IMR-90 (cell line): ENCODE results near the gene DTX1. TPM values are rescaled to one million over a fixed set of nuclear protein-coding genes. Genes with fewer than 3 reads are reported as not detected.

Source experiments
- ATAC-seq: fragments of 200-7000 bp; cut with Tn5 transposase; 2 replicates; pipeline ENCODE4 v1.9.1; 2020; ENCODE audit warnings: low read depth, mild to moderate bottlenecking, moderate library complexity
- BruUV-seq: library from RNA; stranded (reverse); fragments of 400-500 nt; replicated peaks from 2 replicates; lab custom pipeline; 2021; lab: Mats Ljungman, UMichigan
- CTCF ChIA-PET: fragments of 300-600 bp; formaldehyde crosslinking; extraction: SDS; loops from one replicate; lab custom pipeline; 2021; ENCODE audit warnings: antibody characterized with exemption; lab: Yijun Ruan, JAX
- POLR2A ChIA-PET: fragments of 300-600 bp; sonication (Branson Sonifier 250); formaldehyde crosslinking; loops from one replicate; lab custom pipeline; 2022; ENCODE audit warnings: antibody characterized with exemption; ENCODE audit not compliant: unreplicated experiment; lab: Charles Lee
- DNase-seq: peaks from one replicate; pipeline ENCODE4 v3.0.0; 2013
- H2AFZ ChIP-seq: replicated peaks from 2 replicates; pipeline ENCODE3; 2013; ENCODE audit warnings: low read length, mild to moderate bottlenecking; ENCODE audit not compliant: poor library complexity
- H2AK5ac ChIP-seq: 2 replicates; pipeline ENCODE4 v1.6.1; 2013; ENCODE audit warnings: low read depth, low read length, inconsistent platforms
- H2AK9ac ChIP-seq: replicated peaks from 2 replicates; pipeline ENCODE3; 2013; ENCODE audit warnings: mild to moderate bottlenecking, low read depth, low read length, moderate library complexity; ENCODE audit not compliant: poor library complexity
- H2BK120ac ChIP-seq: 2 replicates; pipeline ENCODE4 v1.6.1; 2013; ENCODE audit warnings: low read depth, low read length, inconsistent platforms
- H2BK15ac ChIP-seq: 3 replicates; pipeline ENCODE4 v1.6.1; 2013; ENCODE audit warnings: low read depth, low read length, inconsistent platforms
- H2BK20ac ChIP-seq: 2 replicates; pipeline ENCODE4 v1.6.1; 2013; ENCODE audit warnings: low read depth, mild to moderate bottlenecking, inconsistent platforms, low read length, moderate library complexity
- H2BK5ac ChIP-seq: 2 replicates; pipeline ENCODE4 v1.6.1; 2013; ENCODE audit warnings: mild to moderate bottlenecking, low read depth, low read length, inconsistent platforms; ENCODE audit not compliant: poor library complexity, severe bottlenecking
- H3K14ac ChIP-seq: replicated peaks from 2 replicates; pipeline ENCODE4 v1.6.1; 2013; ENCODE audit warnings: low read depth, low read length, inconsistent platforms
- H3K18ac ChIP-seq: 2 replicates; pipeline ENCODE4 v1.6.1; 2013; ENCODE audit warnings: low read depth, low read length, control low read depth
- H3K23ac ChIP-seq: 2 replicates; pipeline ENCODE4 v1.6.1; 2013; ENCODE audit warnings: low read depth, low read length, inconsistent platforms
- H3K27ac ChIP-seq: 2 replicates; pipeline ENCODE4 v1.5.1; 2013; ENCODE audit warnings: mild to moderate bottlenecking, control low read depth, low read length; ENCODE audit not compliant: insufficient read depth
- H3K27me3 ChIP-seq: 2 replicates; pipeline ENCODE4 v1.6.1; 2013; ENCODE audit warnings: low read length; ENCODE audit not compliant: control insufficient read depth, insufficient read depth
- H3K36me3 ChIP-seq: 2 replicates; pipeline ENCODE4 v1.6.1; 2013; ENCODE audit warnings: low read length, mixed read lengths; ENCODE audit not compliant: control insufficient read depth, insufficient read depth
- H3K4ac ChIP-seq: 2 replicates; pipeline ENCODE4 v1.6.1; 2013; ENCODE audit warnings: low read depth, low read length, inconsistent platforms
- H3K4me1 ChIP-seq: 2 replicates; pipeline ENCODE4 v1.6.1; 2013; ENCODE audit warnings: low read length, mixed read lengths; ENCODE audit not compliant: control insufficient read depth, insufficient read depth
- H3K4me2 ChIP-seq: 2 replicates; pipeline ENCODE4 v1.6.1; 2013; ENCODE audit warnings: low read depth, mild to moderate bottlenecking, control low read depth, low read length, moderate library complexity
- H3K4me3 ChIP-seq: 2 replicates; pipeline ENCODE4 v1.5.1; 2013; ENCODE audit warnings: low read depth, mild to moderate bottlenecking, control low read depth, low read length, moderate library complexity; ENCODE audit not compliant: insufficient read depth
- H3K56ac ChIP-seq: 2 replicates; pipeline ENCODE4 v1.6.1; 2013; ENCODE audit warnings: low read length, inconsistent platforms; ENCODE audit not compliant: insufficient read depth; ENCODE audit errors: extremely low read depth
- H3K79me1 ChIP-seq, 2 experiments: 2 replicates each; pipeline ENCODE4 v1.6.1; 2013; ENCODE audit warnings: low read length in 2 of 2, inconsistent platforms in 1 of 2, low read depth in 1 of 2
- H3K9ac ChIP-seq: 2 replicates; pipeline ENCODE4 v1.6.1; 2013; ENCODE audit warnings: low read depth, low read length, control low read depth
- H3K9me1 ChIP-seq: 2 replicates; pipeline ENCODE4 v1.6.1; 2013; ENCODE audit warnings: low read length, inconsistent platforms; ENCODE audit not compliant: insufficient read depth
- H3K9me3 ChIP-seq: 2 replicates; pipeline ENCODE4 v1.6.1; 2013; ENCODE audit warnings: low read length; ENCODE audit not compliant: control insufficient read depth, insufficient read depth
- H4K20me1 ChIP-seq: 2 replicates; pipeline ENCODE4 v1.6.1; 2013; ENCODE audit warnings: low read length, inconsistent platforms; ENCODE audit not compliant: insufficient read depth
- H4K5ac ChIP-seq: 2 replicates; pipeline ENCODE4 v1.6.1; 2013; ENCODE audit warnings: mild to moderate bottlenecking, low read depth, low read length, control low read depth
- H4K8ac ChIP-seq, 2 experiments: 2 replicates each; pipeline ENCODE4 v1.6.1; 2013; ENCODE audit warnings: low read depth in 2 of 2, low read length in 2 of 2, control low read depth in 1 of 2, inconsistent platforms in 1 of 2
- H4K91ac ChIP-seq: 2 replicates; pipeline ENCODE4 v1.6.1; 2013; ENCODE audit warnings: low read depth, low read length, inconsistent platforms; ENCODE audit not compliant: insufficient read depth
- CEBPB ChIP-seq: IDR thresholded peaks from 2 replicates; pipeline ENCODE4 v1.6.1; 2012; ENCODE audit warnings: low read depth, low read length, improper control_type of control experiment
- CHD1 ChIP-seq: IDR thresholded peaks from 2 replicates; pipeline ENCODE4 v1.6.1; 2012; ENCODE audit warnings: low read depth, low read length, improper control_type of control experiment
- ELK1 ChIP-seq: fragments of 150-350 bp; IDR thresholded peaks from 2 replicates; pipeline ENCODE4 v1.6.1; 2016; ENCODE audit warnings: low read depth, mild to moderate bottlenecking, low read length, moderate library complexity, borderline replicate concordance
- FOS ChIP-seq: fragments of 150-350 bp; IDR thresholded peaks from 2 replicates; pipeline ENCODE4 v1.6.1; 2016; ENCODE audit warnings: low read depth, low read length
- MAFK ChIP-seq: IDR thresholded peaks from 2 replicates; pipeline ENCODE4 v1.6.1; 2012; ENCODE audit warnings: low read depth, low read length, improper control_type of control experiment
- MAZ ChIP-seq: IDR thresholded peaks from 2 replicates; pipeline ENCODE4 v1.6.1; 2012; ENCODE audit warnings: low read depth, mild to moderate bottlenecking, low read length, improper control_type of control experiment, moderate library complexity, borderline replicate concordance
- MXI1 ChIP-seq: IDR thresholded peaks from 2 replicates; pipeline ENCODE4 v1.6.1; 2012; ENCODE audit warnings: low read depth, mild to moderate bottlenecking, low read length, moderate library complexity, borderline replicate concordance
- NFE2L2 ChIP-seq: fragments of 150-350 bp; IDR thresholded peaks from 2 replicates; pipeline ENCODE4 v1.6.1; 2016; ENCODE audit warnings: low read depth, mild to moderate bottlenecking, low read length
- POLR2A ChIP-seq: IDR thresholded peaks from 2 replicates; pipeline ENCODE4 v1.6.1; 2012; ENCODE audit warnings: mild to moderate bottlenecking, low read depth, low read length
- RAD21 ChIP-seq: IDR thresholded peaks from 2 replicates; pipeline ENCODE4 v1.6.1; 2012; ENCODE audit warnings: low read length, improper control_type of control experiment
- RCOR1 ChIP-seq: IDR thresholded peaks from 2 replicates; pipeline ENCODE4 v1.6.1; 2012; ENCODE audit warnings: mild to moderate bottlenecking, low read length, improper control_type of control experiment; ENCODE audit not compliant: insufficient replicate concordance
- RFX5 ChIP-seq: IDR thresholded peaks from 2 replicates; pipeline ENCODE4 v1.8.0; 2012; ENCODE audit warnings: low read depth, mild to moderate bottlenecking, low read length, moderate library complexity
- SMC3 ChIP-seq: fragments of 150-350 bp; IDR thresholded peaks from 2 replicates; pipeline ENCODE4 v1.6.1; 2016; ENCODE audit warnings: low read depth, mild to moderate bottlenecking, antibody characterized with exemption, low read length, moderate library complexity
- USF2 ChIP-seq: fragments of 150-350 bp; IDR thresholded peaks from 2 replicates; pipeline ENCODE4 v1.6.1; 2017; ENCODE audit warnings: mild to moderate bottlenecking, antibody characterized with exemption, low read length, low read depth
- WGBS, 2 experiments: methylation state at CpG; one replicate each; pipeline versions ENCODE4 v1.1.5 to v1.1.7; 2013; ENCODE audit warnings: missing lambda C conversion rate in 2 of 2; ENCODE audit not compliant: insufficient read length in 1 of 2; ENCODE audit errors: extremely low coverage in 2 of 2; 5-methylcytosine and 5-hydroxymethylcytosine counted together
- dilution Hi-C: fragments of 300-500 bp; cut with HindIII; formaldehyde crosslinking; loops from one replicate; pipeline ENCODE4 v1.14.3; 2018; ENCODE audit warnings: low sequenced_read_pairs; ENCODE audit not compliant: unreplicated experiment
- in situ Hi-C: fragments of 300-500 bp; cut with MboI; formaldehyde crosslinking; loops from 3 replicates; pipeline ENCODE4 v1.14.3; 2019; ENCODE audit warnings: low sequenced_read_pairs, inconsistent platforms, mixed read lengths
- intact Hi-C: fragments of 100-400 bp; cut with micrococcal nuclease; formaldehyde crosslinking; loops from 2 replicates; pipeline ENCODE4 v1.10.0; 2022
- polyA plus RNA-seq, 3 experiments: library from polyadenylated mRNA; depleted of rRNA; stranded (reverse); fragments of >200 nt; gene quantifications; 2 replicates each; pipeline ENCODE4 v1.2.3, GENCODE V29; 2012; ENCODE audit warnings: low replicate concordance in 1 of 3
- total RNA-seq: library from RNA; depleted of rRNA; stranded (reverse); fragments of >200 nt; gene quantifications from 2 replicates; pipeline ENCODE4 v1.2.3, GENCODE V29; 2012
- TF ChIP-seq, protein P1 (sequence below): conservative IDR thresholded peaks from 2 replicates; pipeline ENCODE4 v1.5.1; 2012; ENCODE audit warnings: mild to moderate bottlenecking, low read depth, low read length, improper control_type of control experiment

The DTX1 gene
- total and polyA plus RNA-seq, 2 of the 4 experiments (the other 2 are of a cell fraction), result not detected

GRCh38 chr12:113071135-113072112, 14.9 kb downstream of the DTX1 start:
- intact Hi-C loops (no loop called here), dilution Hi-C loops (no loop called here), in situ Hi-C loops (no loop called here)
- POLR2A ChIA-PET, result no interaction called here
- Histone ChIP-seq H2BK20ac (no peak overlapping the region), H3K23ac (no peak overlapping the region), H3K36me3 (no peaks in the 10 kb centered on the region), H3K9me1 (no peaks in the 10 kb centered on the region), H2BK120ac (no peak overlapping the region), H3K4ac (no peak overlapping the region), H3K4me2 (no peak overlapping the region), H3K79me1 (no peaks in the 10 kb centered on the region), H3K4me1 (no peaks in the 10 kb centered on the region), H3K27me3 (peaks cover 5% of the 10 kb centered on the region), H3K9me3 (no peaks in the 10 kb centered on the region), H4K8ac (no peak overlapping the region), H4K20me1 (no peaks in the 10 kb centered on the region), H3K4me3 (no peak overlapping the region), H3K14ac (no peak overlapping the region), H2AK5ac (no peak overlapping the region), H2AFZ (no peak overlapping the region), H4K91ac (no peak overlapping the region), H3K27ac (no peak overlapping the region), H2AK9ac (no peak overlapping the region), H3K56ac (no peak overlapping the region), H3K18ac (no peak overlapping the region), H3K9ac (no peak overlapping the region), H2BK5ac (no peak overlapping the region), H4K5ac (no peak overlapping the region), H2BK15ac (no peak overlapping the region)
- ATAC-seq (no peak), DNase-seq (no peak)
- 0% methylated on average over 1 of the region's 21 CpGs; no CpG with 5 or more reads in 1 of the 2 experiments for WGBS, 2 experiments
- TF ChIP-seq RCOR1 (no peak), MAZ (no peak), FOS (no peak), RAD21 (no peak), MXI1 (no peak), NFE2L2 (no peak), ELK1 (no peak), SMC3 (no peak), USF2 (no peak), CHD1 (no peak), RFX5 (no peak), POLR2A (no peak), CEBPB (no peak), MAFK (no peak)
- TF ChIP-seq, protein P1, sequence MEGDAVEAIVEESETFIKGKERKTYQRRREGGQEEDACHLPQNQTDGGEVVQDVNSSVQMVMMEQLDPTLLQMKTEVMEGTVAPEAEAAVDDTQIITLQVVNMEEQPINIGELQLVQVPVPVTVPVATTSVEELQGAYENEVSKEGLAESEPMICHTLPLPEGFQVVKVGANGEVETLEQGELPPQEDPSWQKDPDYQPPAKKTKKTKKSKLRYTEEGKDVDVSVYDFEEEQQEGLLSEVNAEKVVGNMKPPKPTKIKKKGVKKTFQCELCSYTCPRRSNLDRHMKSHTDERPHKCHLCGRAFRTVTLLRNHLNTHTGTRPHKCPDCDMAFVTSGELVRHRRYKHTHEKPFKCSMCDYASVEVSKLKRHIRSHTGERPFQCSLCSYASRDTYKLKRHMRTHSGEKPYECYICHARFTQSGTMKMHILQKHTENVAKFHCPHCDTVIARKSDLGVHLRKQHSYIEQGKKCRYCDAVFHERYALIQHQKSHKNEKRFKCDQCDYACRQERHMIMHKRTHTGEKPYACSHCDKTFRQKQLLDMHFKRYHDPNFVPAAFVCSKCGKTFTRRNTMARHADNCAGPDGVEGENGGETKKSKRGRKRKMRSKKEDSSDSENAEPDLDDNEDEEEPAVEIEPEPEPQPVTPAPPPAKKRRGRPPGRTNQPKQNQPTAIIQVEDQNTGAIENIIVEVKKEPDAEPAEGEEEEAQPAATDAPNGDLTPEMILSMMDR, result no peak
- no TSS peak for BruUV-seq
- CTCF ChIA-PET, result no interaction called here
